ENCODE data around the gene FJX1.

FJX1 gene

GRCh38 chr11:35629511-35629910, 11.3 kb downstream of the FJX1 start:
- Histone ChIP-seq H3K9me3 (ENCODE audit: insufficient read depth, low read length) (no peaks in the 10 kb centered on the region), H3K4me1 (ENCODE audit: low read length) (peaks cover 4% of the 10 kb centered on the region), H3K27ac (ENCODE audit: low read length) (no peak overlapping the region), H3K4me3 (ENCODE audit: low read length) (no peak overlapping the region), H3K36me3 (replicated peaks; ENCODE audit: low read depth, low read length) (no peaks in the 10 kb centered on the region), H4K20me1 (ENCODE audit: insufficient read depth, low read length) (no peaks in the 10 kb centered on the region), H3K79me2 (ENCODE audit: low read length) (no peaks in the 10 kb centered on the region), H3K4me2 (ENCODE audit: low read length) (no peak overlapping the region), H3K27me3 (ENCODE audit: low read depth, low read length) (peaks cover 26% of the 10 kb centered on the region), H2AFZ (ENCODE audit: low read depth, low read length) (no peak overlapping the region), H3K9ac (ENCODE audit: low read length) (no peak overlapping the region)
- TF ChIP-seq EZH2phosphoT487 (IDR thresholded peaks at IDR 0.05; ENCODE audit: low read depth) (no peak), CTCF (IDR thresholded peaks at IDR 0.05; ENCODE audit: low read depth, low read length) (no peak)

GRCh38 chr11:35629914-35630313, 11.7 kb downstream of the FJX1 start:
- H3K4me1 ChIP-seq (ENCODE audit: low read length): peaks cover under 1% of the 10 kb centered on the region; the same call in 1 of the 2 replicates
- H3K27ac ChIP-seq (ENCODE audit: low read length): no peak overlapping the region
- no peak overlapping the region for H3K4me2 ChIP-seq (ENCODE audit: low read length)
- H3K36me3 ChIP-seq (replicated peaks; ENCODE audit: low read depth, low read length): no peaks in the 10 kb centered on the region
- no peaks in the 10 kb centered on the region for H3K9me3 ChIP-seq (ENCODE audit: insufficient read depth, low read length)
- peaks cover 26% of the 10 kb centered on the region for H3K27me3 ChIP-seq (ENCODE audit: low read depth, low read length)
- H4K20me1 ChIP-seq (ENCODE audit: insufficient read depth, low read length): no peaks in the 10 kb centered on the region
- H2AFZ ChIP-seq (ENCODE audit: low read depth, low read length): no peak overlapping the region
- H3K4me3 ChIP-seq (ENCODE audit: low read length): no peak overlapping the region
- TF ChIP-seq CTCF (IDR thresholded peaks at IDR 0.05; ENCODE audit: low read depth, low read length): no peak
- TF ChIP-seq EZH2phosphoT487 (IDR thresholded peaks at IDR 0.05; ENCODE audit: low read depth): no peak
- no peak overlapping the region for H3K9ac ChIP-seq (ENCODE audit: low read length)
- H3K79me2 ChIP-seq (ENCODE audit: low read length): no peaks in the 10 kb centered on the region

- H3K9me3 ChIP-seq (ENCODE audit: insufficient read depth, low read length): no peaks in the 10 kb centered on the region
- no peaks in the 10 kb centered on the region for H3K79me2 ChIP-seq (ENCODE audit: low read length)
- no peak overlapping the region for H3K9ac ChIP-seq (ENCODE audit: low read length)
- no peak overlapping the region for H3K4me2 ChIP-seq (ENCODE audit: low read length)
- H2AFZ ChIP-seq (ENCODE audit: low read depth, low read length): no peak overlapping the region
- TF ChIP-seq CTCF (IDR thresholded peaks at IDR 0.05; ENCODE audit: low read depth, low read length) (no peak), EZH2phosphoT487 (IDR thresholded peaks at IDR 0.05; ENCODE audit: low read depth) (no peak)
- peaks cover 26% of the 10 kb centered on the region for H3K27me3 ChIP-seq (ENCODE audit: low read depth, low read length)
- no peaks in the 10 kb centered on the region for H3K4me1 ChIP-seq (ENCODE audit: low read length)
- H4K20me1 ChIP-seq (ENCODE audit: insufficient read depth, low read length): no peaks in the 10 kb centered on the region
- H3K36me3 ChIP-seq (replicated peaks; ENCODE audit: low read depth, low read length): no peaks in the 10 kb centered on the region
- H3K4me3 ChIP-seq (ENCODE audit: low read length): no peak overlapping the region
- H3K27ac ChIP-seq (ENCODE audit: low read length): no peak overlapping the region
Measured at GRCh38 chr11:35631891-35632290, 13.6 kb downstream of the FJX1 start.

- Histone ChIP-seq H4K20me1 (ENCODE audit: insufficient read depth, low read length) (no peaks in the 10 kb centered on the region), H3K79me2 (ENCODE audit: low read length) (no peaks in the 10 kb centered on the region), H3K9me3 (ENCODE audit: insufficient read depth, low read length) (no peaks in the 10 kb centered on the region), H3K36me3 (replicated peaks; ENCODE audit: low read depth, low read length) (no peaks in the 10 kb centered on the region), H3K4me1 (ENCODE audit: low read length) (no peaks in the 10 kb centered on the region), H3K9ac (ENCODE audit: low read length) (no peak overlapping the region), H3K4me3 (ENCODE audit: low read length) (no peak overlapping the region), H3K27me3 (ENCODE audit: low read depth, low read length) (peaks cover 26% of the 10 kb centered on the region), H2AFZ (ENCODE audit: low read depth, low read length) (no peak overlapping the region), H3K4me2 (ENCODE audit: low read length) (no peak overlapping the region), H3K27ac (ENCODE audit: low read length) (no peak overlapping the region)
- TF ChIP-seq CTCF (IDR thresholded peaks at IDR 0.05; ENCODE audit: low read depth, low read length): no peak
- no peak for TF ChIP-seq EZH2phosphoT487 (IDR thresholded peaks at IDR 0.05; ENCODE audit: low read depth)
Measured at GRCh38 chr11:35632301-35632700, 14.0 kb downstream of the FJX1 start.
